Neural cell (in vitro differentiated cells): Measurements from ENCODE around the gene RALGPS2. TPM values are rescaled to one million over a fixed set of nuclear protein-coding genes. Genes with fewer than 3 reads are reported as not detected.

Experiments used
- H2AFZ ChIP-seq: fragments of 200-600, 300-800 bp; sonication (generic), shearing (Covaris generic); 2 replicates; pipeline ENCODE4 v1.6.0; 2014; ENCODE audit warnings: low read depth, mild to moderate bottlenecking, antibody characterized with exemption, low read length, moderate library complexity
- H3F3A ChIP-seq: fragments of 200-600 bp; shearing (Covaris generic); 2 replicates; pipeline ENCODE4 v1.6.1; 2016; ENCODE audit warnings: mild to moderate bottlenecking, moderate library complexity, mixed read lengths, antibody characterized with exemption, low read length; ENCODE audit not compliant: insufficient read depth, poor library complexity, severe bottlenecking
- H3K27ac ChIP-seq: fragments of 200-600, 300-800 bp; sonication (generic), shearing (Covaris generic); 2 replicates; pipeline ENCODE4 v1.5.1; 2014; ENCODE audit warnings: mild to moderate bottlenecking, low read length, moderate library complexity
- H3K27me3 ChIP-seq: fragments of 300-800, 200-600 bp; sonication (generic), shearing (Covaris generic); 2 replicates; pipeline ENCODE4 v1.6.0; 2014; ENCODE audit warnings: mild to moderate bottlenecking, low read depth, low read length, moderate library complexity; ENCODE audit not compliant: insufficient read depth
- H3K36me3 ChIP-seq: fragments of 300-800, 200-600 bp; sonication (generic), shearing (Covaris generic); 2 replicates; pipeline ENCODE4 v1.5.1; 2014; ENCODE audit warnings: mild to moderate bottlenecking, antibody characterized with exemption, low read length, moderate library complexity; ENCODE audit not compliant: insufficient read depth
- H3K4me2 ChIP-seq: fragments of 300-800, 200-600 bp; sonication (generic), shearing (Covaris generic); 2 replicates; pipeline ENCODE4 v1.6.0; 2014; ENCODE audit warnings: mild to moderate bottlenecking, low read length
- H3K4me3 ChIP-seq: fragments of 300-800, 200-600 bp; sonication (generic), shearing (Covaris generic); 2 replicates; pipeline ENCODE4 v1.5.1; 2014; ENCODE audit warnings: mild to moderate bottlenecking, low read length, moderate library complexity
- H3K79me2 ChIP-seq: fragments of 200-600 bp; shearing (Covaris generic); replicated peaks from 2 replicates; pipeline ENCODE4 v1.6.0; 2014; ENCODE audit warnings: mild to moderate bottlenecking, low read length, moderate library complexity; ENCODE audit not compliant: insufficient read depth
- H3K9ac ChIP-seq: fragments of 300-800, 200-600 bp; sonication (generic), shearing (Covaris generic); 2 replicates; pipeline ENCODE4 v1.6.1; 2016; ENCODE audit warnings: mild to moderate bottlenecking, low read length, mixed read lengths
- H3K9me2 ChIP-seq: fragments of 200-600 bp; shearing (Covaris generic); 2 replicates; pipeline ENCODE4 v1.6.1; 2016; ENCODE audit warnings: mild to moderate bottlenecking, low read length, mixed read lengths; ENCODE audit not compliant: insufficient read depth
- H3K9me3 ChIP-seq: fragments of 200-600, 300-800 bp; sonication (generic), shearing (Covaris generic); 2 replicates; pipeline ENCODE4 v1.6.1; 2016; ENCODE audit warnings: mild to moderate bottlenecking, mixed run types, low read length, moderate library complexity, mixed read lengths
- H4K20me1 ChIP-seq: fragments of 200-600 bp; shearing (Covaris generic); 2 replicates; pipeline ENCODE4 v1.6.1; 2016; ENCODE audit warnings: mild to moderate bottlenecking, mixed run types; ENCODE audit not compliant: insufficient read depth
- CTCF ChIP-seq: fragments of 450-650 bp; IDR thresholded peaks from 2 replicates; pipeline ENCODE4 v1.5.1; 2014; ENCODE audit warnings: antibody characterized with exemption, mild to moderate bottlenecking, moderate library complexity; ENCODE audit not compliant: poor library complexity, severe bottlenecking
- EP300 ChIP-seq: fragments of 450-650 bp; conservative IDR thresholded peaks from 2 replicates; pipeline ENCODE4 v1.6.1; 2014; ENCODE audit warnings: antibody characterized with exemption, mild to moderate bottlenecking, moderate library complexity; ENCODE audit not compliant: poor library complexity, severe bottlenecking
- EZH2 ChIP-seq: fragments of 200-600, 300-800 bp; shearing (Covaris generic), sonication (generic); IDR thresholded peaks from 2 replicates; pipeline ENCODE4 v1.6.1; 2014; ENCODE audit warnings: antibody characterized with exemption, low read length, borderline replicate concordance, mild to moderate bottlenecking; ENCODE audit not compliant: insufficient read depth, poor library complexity, severe bottlenecking
- MXI1 ChIP-seq: fragments of 450-650 bp; conservative IDR thresholded peaks from 2 replicates; pipeline ENCODE4 v1.6.1; 2014; ENCODE audit warnings: antibody characterized with exemption, mild to moderate bottlenecking; ENCODE audit not compliant: poor library complexity, severe bottlenecking
- POLR2AphosphoS5 ChIP-seq: IDR thresholded peaks from 2 replicates; pipeline ENCODE4 v1.6.1; 2012
- RAD21 ChIP-seq: fragments of 450-650 bp; conservative IDR thresholded peaks from 2 replicates; pipeline ENCODE4 v1.6.1; 2014; ENCODE audit warnings: antibody characterized with exemption, mild to moderate bottlenecking, moderate library complexity
- REST ChIP-seq: IDR thresholded peaks from 2 replicates; pipeline ENCODE4 v1.6.1; 2012; ENCODE audit warnings: borderline replicate concordance
- SMC3 ChIP-seq: fragments of 450-650 bp; conservative IDR thresholded peaks from 2 replicates; pipeline ENCODE4 v1.6.1; 2014; ENCODE audit warnings: antibody characterized with exemption, mild to moderate bottlenecking, moderate library complexity; ENCODE audit not compliant: poor library complexity
- TAF1 ChIP-seq: IDR thresholded peaks from 2 replicates; pipeline ENCODE4 v1.6.1; 2012; ENCODE audit warnings: low read depth
- polyA plus RNA-seq: library from polyadenylated mRNA; depleted of rRNA; stranded (reverse); fragments of >200 nt; gene quantifications from 2 replicates; pipeline ENCODE4 v1.2.3, GENCODE V29; 2014

The RALGPS2 gene
- polyA plus RNA-seq, 1 donor from 2014 or later: 26.6 TPM

- H3K9me2 ChIP-seq: no peaks in the 10 kb centered on the region
- no peaks in the 10 kb centered on the region for H4K20me1 ChIP-seq
- no peak overlapping the region for H3K4me3 ChIP-seq
- H2AFZ ChIP-seq: no peak overlapping the region
- H3F3A ChIP-seq: no peaks in the 10 kb centered on the region
- H3K4me2 ChIP-seq: no peak overlapping the region
- no peaks in the 10 kb centered on the region for H3K27me3 ChIP-seq
- no peaks in the 10 kb centered on the region for H3K36me3 ChIP-seq
- no peaks in the 10 kb centered on the region for H3K9me3 ChIP-seq
- H3K79me2 ChIP-seq: no peaks in the 10 kb centered on the region
- no peak overlapping the region for H3K27ac ChIP-seq
- H3K9ac ChIP-seq: no peak overlapping the region
- TF ChIP-seq MXI1: no peak
- no peak for TF ChIP-seq POLR2AphosphoS5
- TF ChIP-seq EP300: no peak
- no peak for TF ChIP-seq TAF1
Measured at GRCh38 chr1:178945763-178946266, 220.8 kb downstream of the RALGPS2 start.

GRCh38 chr1:178946416-178946815, 221.4 kb downstream of the RALGPS2 start:
- H3K36me3 ChIP-seq: no peaks in the 10 kb centered on the region
- no peaks in the 10 kb centered on the region for H3K27me3 ChIP-seq
- H3K4me3 ChIP-seq: no peak overlapping the region
- H3K79me2 ChIP-seq: no peaks in the 10 kb centered on the region
- H3K9me2 ChIP-seq: no peaks in the 10 kb centered on the region
- no peak for TF ChIP-seq REST
- TF ChIP-seq EP300: no peak
- TF ChIP-seq MXI1: no peak
- no peak for TF ChIP-seq EZH2
- no peak for TF ChIP-seq TAF1
- no peak for TF ChIP-seq RAD21
- no peak for TF ChIP-seq CTCF
- TF ChIP-seq POLR2AphosphoS5: no peak
- TF ChIP-seq SMC3: no peak
- no peaks in the 10 kb centered on the region for H3F3A ChIP-seq
- no peaks in the 10 kb centered on the region for H4K20me1 ChIP-seq
- H3K9ac ChIP-seq: no peak overlapping the region
- no peaks in the 10 kb centered on the region for H3K9me3 ChIP-seq
- no peak overlapping the region for H3K27ac ChIP-seq
- no peak overlapping the region for H2AFZ ChIP-seq
- no peak overlapping the region for H3K4me2 ChIP-seq
